Activated CD8-positive, alpha-beta memory T cell treated with anti-CD3 and anti-CD28 coated beads, Interleukin-2, amount 50 U/mL, for 24 hours (primary cell): ENCODE measurements around the gene PDE11A.

Experiments used
- DNase-seq: peaks from one replicate; pipeline ENCODE4 v3.0.0-alpha.2; 2020; ENCODE audit errors: extremely low read depth

The PDE11A gene

GRCh38 chr2:177599956-177600355 is 472.6 kb downstream of the PDE11A start:
- no peak for DNase-seq

GRCh38 chr2:177599139-177599688 is 473.4 kb downstream of the PDE11A start:
- DNase-seq = no peak

DNA sequence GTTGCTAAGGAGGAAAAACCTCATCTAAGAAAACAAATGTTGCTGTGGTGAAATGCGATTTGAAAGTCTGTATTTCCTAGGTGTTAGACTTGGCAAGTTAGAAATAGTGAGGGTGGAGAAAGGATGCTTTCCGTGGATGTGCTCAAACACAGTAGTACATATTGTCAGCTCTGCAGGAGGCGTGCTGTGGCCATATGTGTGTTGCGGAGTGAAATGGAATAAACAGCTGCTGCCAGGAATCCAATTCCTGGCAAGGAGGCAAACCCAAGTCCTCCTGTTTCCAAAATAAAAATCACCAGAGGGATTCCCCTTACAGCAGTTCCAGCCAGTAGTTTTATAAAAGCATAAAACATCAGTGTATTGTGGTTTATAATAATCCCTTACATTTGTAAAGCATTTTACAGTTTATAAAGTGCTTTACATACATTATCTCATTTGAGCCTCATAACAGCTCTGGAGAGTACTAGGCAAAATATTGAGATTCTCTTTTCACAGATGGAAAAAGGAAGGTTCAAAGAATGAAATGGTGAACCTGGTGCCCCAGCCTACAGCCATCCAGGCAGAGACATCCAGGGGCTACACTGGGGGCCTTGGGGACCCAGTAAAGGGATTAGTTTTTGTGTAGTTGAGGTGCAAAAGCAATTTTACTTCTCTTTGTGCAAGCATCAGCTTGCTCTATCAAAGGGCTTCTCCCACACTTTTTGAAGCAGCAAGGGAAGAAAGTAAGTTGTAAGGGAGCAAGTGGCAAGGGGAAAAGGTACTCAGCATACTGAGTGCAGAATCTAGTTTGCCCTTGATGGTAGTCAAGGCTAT is 474.0 kb downstream of the PDE11A start:
- no peak for DNase-seq

DNA sequence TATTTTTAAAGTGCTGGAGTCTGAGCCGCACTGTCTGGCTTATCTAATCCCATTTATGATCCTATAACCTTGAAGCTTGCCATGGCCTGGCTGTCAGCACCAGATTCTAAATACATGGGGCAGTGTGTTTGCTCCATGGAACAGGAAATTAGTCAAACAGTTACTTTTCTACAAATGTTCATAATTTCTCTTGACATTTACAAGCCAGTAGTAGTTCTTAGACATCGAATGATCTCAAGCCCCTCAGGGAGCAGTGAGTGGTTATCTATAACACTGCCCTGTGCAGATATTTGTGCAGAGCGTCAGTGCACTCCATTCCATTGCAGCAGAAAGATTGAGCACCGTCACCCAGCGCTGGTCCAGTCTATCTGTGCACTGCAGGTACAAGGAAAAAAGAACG is 474.8 kb downstream of the PDE11A start:
- no peak for DNase-seq

- DNase-seq = no peak
Observed at GRCh38 chr2:177596866-177597265, 475.7 kb downstream of the PDE11A start.

- DNase-seq = no peak
Observed at GRCh38 chr2:177595126-177595845, 477.3 kb downstream of the PDE11A start.

DNA sequence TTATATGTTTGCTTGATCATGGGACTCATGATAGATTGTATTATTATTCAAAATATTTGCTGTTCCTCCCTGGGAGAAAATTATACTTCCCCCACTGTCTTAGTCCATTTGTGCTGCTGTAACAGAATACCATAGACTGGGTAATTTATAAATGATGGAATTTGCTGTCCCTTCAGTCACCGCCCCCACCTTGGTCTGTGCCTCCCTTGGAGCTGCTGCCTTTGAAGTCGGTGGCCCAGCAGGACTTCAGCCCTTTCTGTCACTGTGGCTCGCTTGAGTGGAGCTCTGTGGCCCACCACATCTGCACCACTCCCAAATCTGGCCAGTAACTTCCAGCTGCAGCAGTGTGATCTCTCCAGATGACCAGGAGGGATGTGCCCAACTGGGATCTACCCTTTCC is 479.2 kb downstream of the PDE11A start:
- no peak for DNase-seq

- no peak for DNase-seq
Observed at GRCh38 chr2:177592945-177593344, 479.6 kb downstream of the PDE11A start.

DNA sequence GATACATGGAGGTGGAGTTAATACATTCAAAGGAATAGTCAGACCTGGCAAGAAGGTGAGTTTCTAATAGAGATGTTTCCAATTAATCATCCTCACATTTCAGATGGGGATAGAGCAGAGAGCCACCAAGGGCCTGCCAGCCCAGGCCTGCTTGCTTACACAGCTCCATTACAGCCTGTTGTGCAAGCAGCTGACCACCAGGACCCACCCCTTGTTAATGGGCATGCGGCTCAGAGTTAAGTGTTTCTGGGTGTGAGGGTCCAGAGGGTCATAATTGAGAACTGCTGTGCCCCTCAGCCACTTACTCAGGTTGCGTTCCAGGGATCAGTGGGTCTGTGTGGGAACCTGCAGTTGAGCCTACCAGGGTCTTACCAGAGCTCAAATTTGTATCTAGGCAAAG is 480.2 kb downstream of the PDE11A start:
- DNase-seq = no peak

DNA sequence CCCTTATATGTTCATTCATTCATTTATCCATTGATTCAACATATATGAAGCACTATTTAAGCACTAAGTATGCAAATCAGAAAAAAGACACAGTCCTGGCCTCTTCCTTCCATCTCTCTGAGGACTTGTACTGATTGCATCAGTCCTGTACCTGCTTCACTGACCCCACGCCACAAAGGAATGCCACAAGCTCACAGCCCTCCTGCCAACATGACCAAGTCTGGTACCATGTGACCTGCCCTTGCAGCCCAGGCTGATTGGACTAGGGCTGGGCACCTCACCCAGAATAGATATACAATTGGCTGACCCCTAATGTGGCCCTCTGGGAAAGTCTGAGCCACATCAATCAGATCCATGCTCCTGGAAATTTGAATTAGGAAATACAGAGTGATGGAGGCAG is 483.4 kb downstream of the PDE11A start:
- DNase-seq = no peak

- no peak for DNase-seq
Observed at GRCh38 chr2:177588671-177589070, 483.9 kb downstream of the PDE11A start.

- DNase-seq = no peak
Observed at GRCh38 chr2:177587371-177587770, 485.2 kb downstream of the PDE11A start.

- no peak for DNase-seq
Observed at GRCh38 chr2:177586154-177586553, 486.4 kb downstream of the PDE11A start.

DNA sequence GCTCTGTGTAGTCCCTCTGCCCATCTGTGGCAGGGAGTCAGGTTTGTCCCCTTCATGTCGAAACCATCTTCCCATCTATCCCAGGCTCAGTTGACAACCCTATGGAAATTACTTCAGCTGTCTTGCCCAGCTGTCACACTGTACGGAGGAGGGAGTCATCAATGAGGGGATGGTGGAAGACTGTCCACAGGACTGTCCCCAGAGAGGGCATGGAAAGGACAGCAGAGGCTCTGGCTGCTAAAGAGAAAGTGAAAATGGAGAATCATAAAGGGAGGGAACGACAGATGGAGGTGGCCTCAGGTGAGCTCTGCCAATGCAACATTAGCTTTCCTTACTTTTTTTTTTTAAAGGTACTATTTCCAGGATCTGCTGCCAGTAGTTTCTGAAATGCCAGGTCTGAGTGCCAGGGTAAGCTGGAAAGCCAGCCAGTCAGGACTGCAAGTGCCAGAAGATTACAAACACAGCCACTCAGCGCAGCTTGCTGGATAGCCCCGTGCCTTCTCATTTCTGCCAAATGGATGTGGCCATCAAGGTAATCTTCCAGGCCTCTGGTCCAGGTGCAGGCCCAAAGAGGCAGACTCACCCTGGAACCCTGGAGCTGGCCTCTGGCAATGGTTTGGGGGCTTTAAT is 487.2 kb downstream of the PDE11A start:
- no peak for DNase-seq

DNA sequence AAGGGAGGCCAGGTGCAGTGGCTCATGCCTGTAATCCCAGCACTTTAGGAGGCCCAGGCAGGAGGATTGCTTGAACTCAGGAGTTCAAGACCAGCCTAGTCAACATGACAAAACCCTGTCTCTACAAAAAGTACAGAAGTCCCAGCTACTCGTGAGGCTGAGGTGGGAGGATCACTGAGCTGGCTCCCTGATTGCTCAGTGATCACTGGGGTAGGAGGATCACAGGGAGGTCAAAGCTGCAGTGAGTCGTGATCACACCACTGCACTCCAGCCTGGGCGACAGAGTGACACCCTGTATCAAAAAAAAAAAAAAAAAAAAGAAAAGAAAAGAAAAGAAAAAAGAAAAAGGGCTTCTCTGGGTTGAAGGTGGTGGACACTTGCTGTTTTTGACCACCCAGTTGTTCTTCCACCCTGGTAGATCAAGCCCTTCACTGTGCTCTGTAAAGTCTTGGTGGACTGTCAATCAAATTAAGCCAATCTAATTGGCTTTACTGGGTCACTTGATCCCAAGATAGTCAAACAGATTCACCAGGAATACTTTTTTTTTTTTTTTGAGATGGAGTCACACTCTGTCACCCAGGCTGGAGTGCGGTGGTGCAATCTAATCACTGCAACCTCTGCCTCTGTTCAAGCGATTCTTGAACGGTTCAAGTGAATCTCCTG is 488.4 kb downstream of the PDE11A start:
- no peak for DNase-seq

DNA sequence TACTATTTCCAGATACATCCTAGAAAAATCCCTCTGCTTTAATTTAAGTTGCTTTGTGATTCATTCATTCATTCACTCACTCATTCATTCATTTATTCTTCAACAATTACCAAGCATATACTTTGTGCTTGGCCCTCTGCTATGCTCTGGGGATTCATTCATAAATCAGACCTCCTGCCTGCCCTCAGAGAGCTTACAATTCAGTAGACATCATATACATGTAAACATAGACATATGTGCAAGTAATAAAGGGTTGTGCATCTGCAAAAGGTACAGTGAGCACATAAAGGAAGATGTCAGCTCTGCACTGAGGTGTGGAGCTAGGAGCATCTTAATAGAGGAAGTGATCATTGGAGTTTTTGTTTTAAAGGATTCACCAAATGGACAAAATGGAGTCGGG is 490.6 kb downstream of the PDE11A start:
- DNase-seq = no peak

- no peak for DNase-seq
Observed at GRCh38 chr2:177579486-177580036, 493.0 kb downstream of the PDE11A start.

DNA sequence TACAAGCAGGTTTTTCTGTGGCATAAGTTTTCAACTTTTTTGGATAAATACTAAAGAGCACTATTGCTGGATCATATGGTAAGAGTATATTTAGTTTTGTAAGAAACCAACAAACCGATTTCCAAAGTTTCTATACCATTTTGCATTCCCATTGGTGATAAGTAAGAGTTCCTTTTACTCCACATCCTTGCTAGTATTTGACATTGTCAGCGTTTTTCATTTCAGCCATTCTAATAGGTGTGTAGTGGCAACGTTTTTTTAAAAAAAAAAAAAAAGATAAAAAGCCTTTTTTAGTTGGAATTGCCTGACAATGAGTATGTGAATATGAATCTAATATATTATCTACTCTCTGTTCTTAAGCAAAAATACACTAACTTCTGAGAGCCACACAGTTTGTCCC is 494.1 kb downstream of the PDE11A start:
- DNase-seq = no peak

GRCh38 chr2:177577075-177577474 is 495.5 kb downstream of the PDE11A start:
- no peak for DNase-seq

DNA sequence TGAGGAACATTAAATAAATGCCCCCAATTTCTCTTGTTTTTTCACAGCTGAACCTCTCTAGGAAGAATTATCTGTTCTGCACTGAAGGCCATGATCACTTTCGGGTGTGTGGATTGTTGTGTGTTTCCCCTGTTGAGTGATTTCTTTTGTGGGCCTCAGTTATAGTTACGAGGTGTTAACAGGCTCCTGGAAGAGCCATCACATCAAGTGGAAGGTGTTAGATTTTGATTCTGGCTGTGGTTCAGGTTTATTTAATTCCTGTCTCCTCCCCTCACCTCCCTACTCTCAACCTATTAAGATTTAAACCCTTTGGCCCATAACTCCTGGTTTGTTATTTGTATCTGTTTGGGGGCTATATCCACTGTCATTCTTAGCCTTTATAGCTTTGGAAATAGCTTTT is 497.2 kb downstream of the PDE11A start:
- no peak for DNase-seq

DNA sequence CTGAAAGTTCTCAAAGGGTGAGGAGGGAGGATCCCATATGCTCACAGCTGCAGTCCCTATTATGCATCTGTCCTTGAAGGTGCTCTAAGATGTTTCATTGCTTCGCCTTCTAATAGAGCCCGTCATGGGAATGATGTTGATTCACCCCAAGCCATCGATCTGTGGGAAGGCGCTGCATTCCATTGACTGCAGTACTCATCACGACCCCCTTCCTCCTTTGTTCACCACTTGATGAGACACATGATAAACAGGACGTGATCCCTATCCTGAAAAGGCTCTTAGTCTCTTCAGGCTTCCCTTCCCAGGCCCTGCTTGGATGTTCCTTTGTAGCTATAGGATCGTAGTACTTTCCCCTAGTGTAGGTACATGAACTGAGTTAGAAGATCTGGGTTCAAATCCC is 498.2 kb downstream of the PDE11A start:
- DNase-seq = no peak
